ENCODE results near the gene RSPO3.

GRCh38 chr6:127178746-127179145 is 60.3 kb downstream of the RSPO3 start:
- no peak for TF ChIP-seq CTCF (IDR thresholded peaks at IDR 0.05)
- no peak for TF ChIP-seq POLR2A (IDR thresholded peaks at IDR 0.05)
